ENCODE data around the gene CXCL13. TPM values are rescaled to one million over a fixed set of nuclear protein-coding genes. Genes with fewer than 3 reads are reported as not detected.

CXCL13 gene
- total RNA-seq, 5 donors from 2014 or later (not counting 1 experiment from before 2014, with no cell fraction given), result 0.30 TPM; not detected in 4

GRCh38 chr4:77595364-77595973, 10.2 kb upstream of the CXCL13 start:
- ChIA-PET CTCF (no interaction called here), POLR2A (no interaction called here)
- peaks cover 0 to 27% (median 12%) of the 10 kb centered on the region in 3 donors for H3K4me1 Mint-ChIP-seq
- Histone ChIP-seq H3K9me3 (no peaks in the 10 kb centered on the region), H3K4me1 (ENCODE audit: control insufficient read depth in 1 of 2, extremely low read depth in 1 of 2, insufficient read depth in 2 of 2, low read length in 2 of 2) (peaks cover 0 to 18% of the 10 kb centered on the region in 2 experiments), H3K27ac (ENCODE audit: low read length) (no peak overlapping the region), H3K27me3 (replicated peaks in 1 of 2; ENCODE audit: control insufficient read depth in 2 of 2, extremely low read depth in 1 of 2, insufficient read depth in 2 of 2, low read length in 1 of 2) (peaks cover 0 to 3% of the 10 kb centered on the region in 2 experiments), H3K36me3 (ENCODE audit: control insufficient read depth in 2 of 2, extremely low read depth in 1 of 2, insufficient read depth in 1 of 2, low read length in 1 of 2) (no peaks in the 10 kb centered on the region), H3K4me3 (ENCODE audit: control insufficient read depth in 1 of 2, extremely low read depth in 1 of 2, low read length in 1 of 2) (no peak overlapping the region)
- no peak overlapping the region for H3K4me3 Mint-ChIP-seq
- H3K27me3 Mint-ChIP-seq, result peaks cover 0 to 8% of the 10 kb centered on the region in 2 donors
- H3K36me3 Mint-ChIP-seq, result no peaks in the 10 kb centered on the region
- H3K9me3 Mint-ChIP-seq, result no peaks in the 10 kb centered on the region
- 37% methylated on average over 2 of the region's 4 CpGs for WGBS (ENCODE audit: insufficient coverage)
- H3K27ac Mint-ChIP-seq, result no peak overlapping the region
- DNase-seq (peak in 1 of 35 experiments; percentile 12), ATAC-seq (replicated peaks in 1 of 4) (peak in 1 of 4 experiments; percentile 34)

- peaks cover 0 to 10% of the 10 kb centered on the region in 2 donors for H3K27me3 Mint-ChIP-seq
- POLR2A ChIA-PET, result no interaction called here
Observed at GRCh38 chr4:77599378-77599777, 6.2 kb upstream of the CXCL13 start.

GRCh38 chr4:77600521-77601451, 4.8 kb upstream of the CXCL13 start:
- peak in 1 of 4 experiments; percentile 55 for ATAC-seq (replicated peaks in 1 of 4)
- POLR2A ChIA-PET, result no interaction called here
- H3K9me3 Mint-ChIP-seq, result no peaks in the 10 kb centered on the region

More at GRCh38 chr4:77599378-77599777, 6.2 kb upstream of the CXCL13 start:
- no peak for ATAC-seq (replicated peaks in 1 of 4)
- DNase-seq, result peak in 2 of 35 experiments; percentile 2 to 18
- no peak overlapping the region for H3K27ac ChIP-seq (ENCODE audit: low read length)
- H3K4me1 ChIP-seq (ENCODE audit: control insufficient read depth in 1 of 2, extremely low read depth in 1 of 2, insufficient read depth in 2 of 2, low read length in 2 of 2), result peaks cover 0 to 7% of the 10 kb centered on the region in 2 experiments
- H3K36me3 ChIP-seq (ENCODE audit: control insufficient read depth in 2 of 2, extremely low read depth in 1 of 2, insufficient read depth in 1 of 2, low read length in 1 of 2), result no peaks in the 10 kb centered on the region
- H3K27ac Mint-ChIP-seq, result no peak overlapping the region
- H3K4me3 Mint-ChIP-seq, result no peak overlapping the region
- CTCF ChIA-PET, result interaction anchor here (0.9 to 1.0 kb wide), 2 partner anchors 10 to 214 kb away, joined by 3 to 4 read pairs; no protein-coding TSS in a partner anchor
- H3K9me3 ChIP-seq, result no peaks in the 10 kb centered on the region
- H3K4me1 Mint-ChIP-seq, result peaks cover 0 to 12% (median 7%) of the 10 kb centered on the region in 3 donors
- 59% methylated on average over 2 of the region's 2 CpGs for WGBS (ENCODE audit: insufficient coverage)
- peaks cover 0 to 3% of the 10 kb centered on the region in 2 experiments for H3K27me3 ChIP-seq (replicated peaks in 1 of 2; ENCODE audit: control insufficient read depth in 2 of 2, extremely low read depth in 1 of 2, insufficient read depth in 2 of 2, low read length in 1 of 2)
- H3K9me3 Mint-ChIP-seq, result no peaks in the 10 kb centered on the region
- H3K4me3 ChIP-seq (ENCODE audit: control insufficient read depth in 1 of 2, extremely low read depth in 1 of 2, low read length in 1 of 2), result no peak overlapping the region
- H3K36me3 Mint-ChIP-seq, result no peaks in the 10 kb centered on the region

GRCh38 chr4:77601614-77602187, 3.9 kb upstream of the CXCL13 start:
- Mint-ChIP-seq H3K4me1 (peaks cover 0 to 5% (median 4%) of the 10 kb centered on the region in 3 donors), H3K36me3 (no peaks in the 10 kb centered on the region), H3K9me3 (no peaks in the 10 kb centered on the region), H3K4me3 (no peak overlapping the region), H3K27me3 (peaks cover 5 to 7% of the 10 kb centered on the region in 2 donors), H3K27ac (no peak overlapping the region)
- H3K27ac ChIP-seq (ENCODE audit: low read length), result no peak overlapping the region
- DNase-seq (no peak), ATAC-seq (replicated peaks in 1 of 4) (no peak)
- no peaks in the 10 kb centered on the region for H3K9me3 ChIP-seq
- POLR2A ChIA-PET, result no interaction called here
- WGBS (ENCODE audit: insufficient coverage), result 40% methylated on average over 1 of the region's 4 CpGs
- no peaks in the 10 kb centered on the region for H3K36me3 ChIP-seq (ENCODE audit: control insufficient read depth in 2 of 2, extremely low read depth in 1 of 2, insufficient read depth in 1 of 2, low read length in 1 of 2)
- H3K4me1 ChIP-seq (ENCODE audit: control insufficient read depth in 1 of 2, extremely low read depth in 1 of 2, insufficient read depth in 2 of 2, low read length in 2 of 2), result no peaks in the 10 kb centered on the region
- H3K27me3 ChIP-seq (replicated peaks in 1 of 2; ENCODE audit: control insufficient read depth in 2 of 2, extremely low read depth in 1 of 2, insufficient read depth in 2 of 2, low read length in 1 of 2), result peaks cover 0 to 3% of the 10 kb centered on the region in 2 experiments
- CTCF ChIA-PET, result interaction anchor here (0.7 to 2.2 kb wide), 18 partner anchors 8 to 1828 kb away, joined by 3 to 9 read pairs (median 3); no protein-coding TSS in a partner anchor
- no peak overlapping the region for H3K4me3 ChIP-seq (ENCODE audit: control insufficient read depth in 1 of 2, extremely low read depth in 1 of 2, low read length in 1 of 2)

More at GRCh38 chr4:77600521-77601451, 4.8 kb upstream of the CXCL13 start:
- Histone ChIP-seq H3K27ac (ENCODE audit: low read length) (no peak overlapping the region), H3K36me3 (ENCODE audit: control insufficient read depth in 2 of 2, extremely low read depth in 1 of 2, insufficient read depth in 1 of 2, low read length in 1 of 2) (no peaks in the 10 kb centered on the region), H3K4me3 (ENCODE audit: control insufficient read depth in 1 of 2, extremely low read depth in 1 of 2, low read length in 1 of 2) (no peak overlapping the region), H3K4me1 (ENCODE audit: control insufficient read depth in 1 of 2, extremely low read depth in 1 of 2, insufficient read depth in 2 of 2, low read length in 2 of 2) (peaks cover 0 to under 1% of the 10 kb centered on the region in 2 experiments), H3K27me3 (replicated peaks in 1 of 2; ENCODE audit: control insufficient read depth in 2 of 2, extremely low read depth in 1 of 2, insufficient read depth in 2 of 2, low read length in 1 of 2) (peaks cover 0 to 3% of the 10 kb centered on the region in 2 experiments), H3K9me3 (no peaks in the 10 kb centered on the region)
- H3K4me3 Mint-ChIP-seq, result no peak overlapping the region
- H3K27ac Mint-ChIP-seq, result no peak overlapping the region
- WGBS (ENCODE audit: insufficient coverage), result no CpG with 5 or more reads among the region's 6 CpGs
- DNase-seq, result peak in 10 of 35 experiments; percentile 2 to 55 (median 8)
- CTCF ChIA-PET, result interaction anchor here (0.6 to 2.2 kb wide), 21 partner anchors 8 to 1170 kb away, joined by 3 to 9 read pairs (median 3); no protein-coding TSS in a partner anchor
- peaks cover 5 to 10% of the 10 kb centered on the region in 2 donors for H3K27me3 Mint-ChIP-seq
- no peaks in the 10 kb centered on the region for H3K36me3 Mint-ChIP-seq
- H3K4me1 Mint-ChIP-seq, result peaks cover 0 to 5% (median 4%) of the 10 kb centered on the region in 3 donors

GRCh38 chr4:77613267-77613666, 7.6 kb downstream of the CXCL13 start:
- Mint-ChIP-seq H3K27me3 (peaks cover 14 to 15% of the 10 kb centered on the region in 2 donors), H3K4me3 (no peak overlapping the region), H3K27ac (no peak overlapping the region), H3K4me1 (peaks cover 0 to under 1% (median 0%) of the 10 kb centered on the region in 3 donors), H3K9me3 (no peaks in the 10 kb centered on the region), H3K36me3 (no peaks in the 10 kb centered on the region)
- no peak for ATAC-seq (replicated peaks in 1 of 4)
- Histone ChIP-seq H3K4me1 (ENCODE audit: control insufficient read depth in 1 of 2, extremely low read depth in 1 of 2, insufficient read depth in 2 of 2, low read length in 2 of 2) (no peaks in the 10 kb centered on the region), H3K27me3 (replicated peaks in 1 of 2; ENCODE audit: control insufficient read depth in 2 of 2, extremely low read depth in 1 of 2, insufficient read depth in 2 of 2, low read length in 1 of 2) (peaks cover 0 to 7% of the 10 kb centered on the region in 2 experiments), H3K4me3 (ENCODE audit: control insufficient read depth in 1 of 2, extremely low read depth in 1 of 2, low read length in 1 of 2) (no peak overlapping the region), H3K9me3 (no peaks in the 10 kb centered on the region), H3K27ac (ENCODE audit: low read length) (no peak overlapping the region), H3K36me3 (ENCODE audit: control insufficient read depth in 2 of 2, extremely low read depth in 1 of 2, insufficient read depth in 1 of 2, low read length in 1 of 2) (no peaks in the 10 kb centered on the region)
- POLR2A ChIA-PET, result no interaction called here
- WGBS (ENCODE audit: insufficient coverage), result no CpG with 5 or more reads among the region's 7 CpGs
- DNase-seq, result no peak
- CTCF ChIA-PET, result no interaction called here

- ATAC-seq (replicated peaks in 1 of 4) (no peak), DNase-seq (no peak)
- Mint-ChIP-seq H3K36me3 (no peaks in the 10 kb centered on the region), H3K9me3 (no peaks in the 10 kb centered on the region), H3K27ac (no peak overlapping the region), H3K4me3 (no peak overlapping the region), H3K4me1 (peaks cover 4 to 11% (median 6%) of the 10 kb centered on the region in 3 donors), H3K27me3 (peaks cover 20 to 27% of the 10 kb centered on the region in 2 donors)
- H3K27ac ChIP-seq (ENCODE audit: low read length), result no peak overlapping the region
- H3K4me1 ChIP-seq (ENCODE audit: control insufficient read depth in 1 of 2, extremely low read depth in 1 of 2, insufficient read depth in 2 of 2, low read length in 2 of 2), result peaks cover 0 to 6% of the 10 kb centered on the region in 2 experiments
- ChIA-PET CTCF (interaction anchor here (0.7 to 0.9 kb wide), 4 partner anchors 9 to 148 kb away, joined by 3 to 4 read pairs (median 3); no protein-coding TSS in a partner anchor), POLR2A (interaction anchor here (0.5 to 0.7 kb wide), 2 partner anchors 140 to 281 kb away, joined by 4 to 8 read pairs; no protein-coding TSS in a partner anchor)
- H3K36me3 ChIP-seq (ENCODE audit: control insufficient read depth in 2 of 2, extremely low read depth in 1 of 2, insufficient read depth in 1 of 2, low read length in 1 of 2), result no peaks in the 10 kb centered on the region
- no peaks in the 10 kb centered on the region for H3K9me3 ChIP-seq
- H3K27me3 ChIP-seq (replicated peaks in 1 of 2; ENCODE audit: control insufficient read depth in 2 of 2, extremely low read depth in 1 of 2, insufficient read depth in 2 of 2, low read length in 1 of 2), result peaks cover 0 to 7% of the 10 kb centered on the region in 2 experiments
- WGBS (ENCODE audit: insufficient coverage), result no CpG with 5 or more reads among the region's 5 CpGs
- no peak overlapping the region for H3K4me3 ChIP-seq (ENCODE audit: control insufficient read depth in 1 of 2, extremely low read depth in 1 of 2, low read length in 1 of 2)
Observed at GRCh38 chr4:77615153-77615552, 9.5 kb downstream of the CXCL13 start.

Data from T-cell (primary cell).